Endothelial cell of hepatic sinusoid (primary cell): Measurements from ENCODE around the gene COMMD4.

Experiments used
- in situ Hi-C: cut with HindIII; loops from 2 replicates; pipeline ENCODE4 v1.10.0; 2017; ENCODE audit warnings: low sequenced_read_pairs

COMMD4 gene

DNA sequence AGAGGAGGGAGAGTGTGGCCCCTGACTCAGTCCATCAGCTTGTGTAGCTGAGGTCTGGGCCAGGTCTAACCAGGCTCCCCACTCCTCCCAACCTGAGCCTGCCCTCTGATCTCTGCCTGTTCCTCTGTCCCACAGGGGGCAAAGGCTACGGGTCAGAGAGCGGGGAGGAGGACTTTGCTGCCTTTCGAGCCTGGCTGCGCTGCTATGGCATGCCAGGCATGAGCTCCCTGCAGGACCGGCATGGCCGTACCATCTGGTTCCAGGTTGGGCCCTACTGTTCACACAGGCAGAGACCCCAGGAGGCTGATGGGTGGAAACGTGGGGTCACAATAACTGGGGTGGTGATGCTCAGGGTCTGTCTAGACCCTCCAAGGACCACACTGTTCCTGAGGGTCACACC is 17.7 kb downstream of the COMMD4 start:
- in situ Hi-C loops = no loop called here

DNA sequence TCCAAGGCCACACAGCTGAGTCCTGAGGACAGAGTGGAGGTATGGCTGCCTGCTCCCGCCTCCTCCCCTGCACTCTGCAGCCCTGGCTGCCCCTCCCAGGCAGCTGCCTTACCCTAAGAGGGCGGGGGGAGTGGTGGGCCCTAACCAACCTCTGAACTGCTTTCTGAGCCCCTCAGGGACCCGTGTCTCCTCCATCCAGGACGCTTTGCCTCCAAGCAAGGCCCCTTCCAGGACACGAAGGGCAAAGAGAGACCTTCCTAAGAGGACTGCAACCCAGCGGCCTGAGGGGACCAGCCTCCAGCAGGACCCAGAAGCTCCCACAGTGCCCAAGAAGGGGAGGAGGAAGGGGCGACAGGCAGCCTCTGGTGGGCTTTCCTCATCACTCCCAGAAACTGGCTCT is 18.6 kb downstream of the COMMD4 start:
- in situ Hi-C loops = no loop called here

- in situ Hi-C loops = no loop called here
Observed at GRCh38 chr15:75355369-75355768, 19.5 kb downstream of the COMMD4 start.

GRCh38 chr15:75356006-75356405 is 20.1 kb downstream of the COMMD4 start:
- in situ Hi-C loops = no loop called here

DNA sequence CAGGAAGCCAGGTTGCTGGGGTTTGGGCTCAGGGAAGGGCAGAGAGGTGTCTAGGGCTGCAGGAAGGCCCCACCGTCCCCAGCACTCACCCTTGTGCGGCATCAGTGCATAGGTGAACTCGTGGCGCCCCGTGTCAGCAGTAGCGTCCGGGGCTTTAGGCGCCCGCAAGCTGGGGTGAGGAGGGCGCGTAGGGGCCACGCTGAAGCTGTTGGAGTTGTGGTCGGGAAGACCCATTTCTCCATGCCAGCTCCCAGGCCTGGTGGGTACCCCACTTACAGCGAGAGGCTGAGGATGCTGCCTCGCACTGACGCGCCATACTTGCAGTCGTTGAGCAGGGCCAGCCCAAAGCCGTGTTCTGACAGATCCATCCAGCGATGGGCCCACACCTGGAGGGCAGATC is 20.7 kb downstream of the COMMD4 start:
- in situ Hi-C loops = no loop called here

DNA sequence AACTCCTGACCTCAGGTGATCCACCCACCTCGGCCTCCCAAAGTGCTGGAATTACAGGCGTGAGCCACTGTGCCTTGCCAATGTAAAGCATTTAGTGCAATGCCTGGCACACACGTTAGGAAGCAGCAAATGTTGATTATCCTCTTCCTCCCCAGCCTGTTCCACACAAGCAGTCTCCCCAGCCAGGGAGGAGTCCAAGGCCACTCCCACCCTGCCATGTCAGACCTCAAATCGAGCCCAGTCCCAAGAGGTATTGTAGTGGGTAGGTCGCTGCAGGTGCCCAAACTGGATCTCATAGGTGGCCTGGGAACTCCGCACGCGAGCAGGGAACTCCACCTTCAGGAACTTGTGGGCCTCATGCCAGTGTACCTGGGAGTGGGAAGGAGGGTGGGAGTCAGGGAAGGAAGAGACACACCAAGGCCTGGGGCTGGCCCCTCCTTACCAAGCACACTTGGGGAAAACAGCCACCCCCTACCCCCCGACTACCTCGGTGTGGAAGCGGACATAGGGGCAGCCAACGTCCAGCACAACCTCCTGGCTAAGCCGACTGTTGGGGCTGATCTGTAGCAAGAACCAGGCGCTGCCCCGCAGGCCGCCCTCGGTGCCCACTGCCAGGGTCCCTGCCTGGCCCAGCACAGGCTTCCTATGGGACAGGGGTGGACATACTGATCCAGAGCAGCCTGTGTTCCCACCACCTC is 22.3 kb downstream of the COMMD4 start:
- in situ Hi-C loops = no loop called here

DNA sequence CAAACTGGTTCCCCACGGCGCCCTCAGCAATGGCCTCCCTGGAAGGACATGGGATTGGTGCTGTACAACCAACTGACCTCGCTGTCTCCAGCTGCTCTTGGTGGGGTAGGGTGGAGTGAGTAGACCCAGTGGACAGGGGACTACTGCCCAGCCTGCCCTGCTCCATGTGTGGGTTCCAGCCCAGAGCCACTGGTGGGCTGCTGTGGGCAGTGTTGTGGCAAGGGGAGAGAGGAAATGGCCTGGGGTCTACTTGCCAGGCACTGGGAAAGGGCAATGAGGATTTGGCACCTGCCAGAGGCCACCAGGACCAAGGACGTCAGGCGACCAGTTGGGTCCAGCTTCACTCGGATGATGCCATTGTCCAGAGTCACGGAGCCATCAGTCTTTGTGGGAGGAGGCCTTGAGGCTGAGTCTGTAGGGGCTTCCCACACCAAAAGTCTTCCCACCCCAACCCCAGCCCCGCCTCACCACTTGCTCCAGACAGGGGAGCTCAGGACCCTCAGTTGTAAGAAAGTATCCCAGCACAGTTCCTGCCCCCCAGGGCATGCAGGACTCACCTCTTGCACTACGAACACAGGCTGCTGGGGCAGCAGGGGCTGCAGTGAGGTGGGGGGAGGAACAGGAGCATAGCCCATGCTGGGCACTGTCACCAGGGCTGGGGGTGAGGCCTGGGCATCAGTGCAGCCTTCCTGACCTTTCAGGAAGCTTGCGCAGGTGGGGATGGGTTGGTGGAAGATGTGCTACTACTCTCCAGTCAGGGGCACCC is 23.1 kb downstream of the COMMD4 start:
- in situ Hi-C loops = no loop called here

DNA sequence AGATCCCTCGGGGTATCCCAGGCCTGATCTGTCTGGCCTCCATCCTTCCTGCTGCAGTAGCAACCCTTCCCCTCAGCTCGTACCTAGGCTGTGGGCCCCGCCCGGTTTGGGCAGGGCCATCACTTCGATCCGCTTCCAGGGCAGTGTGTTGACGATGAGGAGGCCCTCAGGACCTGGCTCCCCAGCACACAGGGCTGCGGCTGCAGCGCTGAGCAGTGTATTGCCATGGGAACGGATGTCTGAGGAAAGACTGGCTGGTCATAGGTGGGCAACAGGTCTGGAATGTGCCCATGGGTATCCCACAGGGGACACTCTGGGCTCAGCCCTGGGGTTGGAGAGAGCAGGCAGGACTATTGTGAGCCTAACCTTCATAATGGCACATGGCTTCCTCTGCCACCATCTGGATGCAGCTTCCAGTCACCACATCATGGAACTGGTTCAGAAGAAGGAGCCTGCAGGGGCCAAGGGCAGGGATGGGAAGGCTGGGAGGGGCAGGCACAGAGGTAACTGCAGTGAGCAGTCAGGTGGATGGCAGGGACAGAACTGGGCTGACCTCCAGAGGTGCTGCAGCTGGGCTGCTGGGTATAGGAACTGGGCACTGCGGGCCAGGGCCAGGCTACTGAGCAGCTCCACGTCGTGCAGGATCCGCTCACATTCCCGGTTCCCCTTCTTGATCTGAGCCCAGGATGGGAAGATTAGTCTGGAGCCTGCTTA is 23.8 kb downstream of the COMMD4 start:
- in situ Hi-C loops = no loop called here

DNA sequence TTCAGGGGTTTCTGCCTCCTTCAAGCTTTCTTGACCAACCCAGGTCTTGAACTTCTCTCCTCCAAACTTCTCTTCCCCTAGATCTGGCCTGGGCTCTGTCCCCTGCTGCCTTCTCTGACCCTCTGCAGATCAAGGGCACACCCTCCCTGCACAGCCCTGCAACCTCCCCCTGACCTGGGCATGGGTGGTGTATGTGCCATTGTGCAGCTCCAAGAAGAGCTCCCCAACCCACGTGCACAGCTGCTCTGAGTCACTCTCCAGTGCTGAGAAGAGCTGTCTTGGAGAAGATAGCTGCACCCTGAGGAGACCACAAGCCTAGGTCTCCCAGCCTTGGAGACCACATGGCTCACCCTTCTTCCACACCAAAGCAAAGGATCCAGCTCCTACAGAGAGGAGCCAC is 24.5 kb downstream of the COMMD4 start:
- in situ Hi-C loops = no loop called here

- in situ Hi-C loops = no loop called here
Observed at GRCh38 chr15:75360856-75361255, 25.0 kb downstream of the COMMD4 start.

DNA sequence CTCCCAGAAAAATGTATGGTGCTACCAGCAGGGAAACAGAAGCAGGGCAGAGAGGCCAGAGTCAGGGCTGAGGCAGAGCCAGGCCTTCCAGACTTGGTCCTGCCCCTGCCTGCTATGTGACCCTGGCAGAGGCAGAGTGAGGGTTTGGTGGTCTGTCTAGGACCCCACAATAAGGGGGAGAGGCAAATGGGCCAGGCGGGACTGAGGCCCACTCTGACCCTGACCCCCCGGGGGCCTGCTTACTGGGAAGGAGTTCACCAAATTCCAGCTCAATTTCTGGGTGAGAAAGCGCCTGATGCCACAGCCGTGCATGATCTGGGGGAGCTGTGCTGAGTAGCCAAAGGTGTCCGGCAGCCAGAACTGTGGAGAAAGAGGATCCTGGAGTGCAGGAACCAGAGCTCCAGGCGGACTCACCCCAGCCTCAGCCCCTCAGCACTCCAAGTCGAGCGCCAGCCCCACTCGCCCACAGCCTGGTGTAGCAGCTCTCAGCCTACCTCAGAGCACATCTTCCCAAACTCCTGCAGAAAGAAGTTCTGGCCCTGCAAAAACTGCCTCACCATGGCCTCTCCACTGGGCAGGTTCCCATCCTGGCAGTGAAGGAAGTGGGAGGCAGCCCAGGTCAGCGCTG is 25.6 kb downstream of the COMMD4 start:
- in situ Hi-C loops = no loop called here

- in situ Hi-C loops = no loop called here
Observed at GRCh38 chr15:75361989-75362641, 26.3 kb downstream of the COMMD4 start.

DNA sequence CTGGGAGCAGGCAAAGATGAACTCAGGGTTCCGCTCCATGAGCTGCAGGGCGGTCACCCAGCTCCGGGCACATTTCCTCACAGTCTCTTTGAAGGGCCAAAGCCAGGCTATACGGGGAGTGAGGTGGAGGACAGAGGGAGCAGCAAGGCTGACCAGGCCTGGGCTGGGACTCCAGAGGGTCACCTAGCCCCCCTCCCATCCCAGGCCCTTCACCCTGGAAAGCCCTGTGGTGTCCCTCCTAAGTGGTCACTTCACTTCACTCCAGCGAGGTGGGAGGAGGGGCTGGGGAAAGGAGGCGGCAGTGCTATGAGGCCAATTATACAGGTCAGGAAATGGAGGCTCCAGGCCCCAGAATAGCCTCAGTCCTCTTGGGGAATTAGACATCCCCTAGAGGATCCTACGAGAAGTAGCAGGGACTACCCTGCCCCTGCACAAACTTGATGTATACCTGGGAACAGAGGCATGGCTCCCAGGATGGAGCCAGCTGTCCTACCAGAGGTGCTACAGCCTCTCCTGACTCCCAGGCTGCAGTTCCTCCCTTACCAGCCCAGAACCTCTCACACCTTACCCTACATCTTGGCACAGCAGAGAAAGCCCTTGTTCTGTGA is 26.9 kb downstream of the COMMD4 start:
- in situ Hi-C loops = no loop called here

DNA sequence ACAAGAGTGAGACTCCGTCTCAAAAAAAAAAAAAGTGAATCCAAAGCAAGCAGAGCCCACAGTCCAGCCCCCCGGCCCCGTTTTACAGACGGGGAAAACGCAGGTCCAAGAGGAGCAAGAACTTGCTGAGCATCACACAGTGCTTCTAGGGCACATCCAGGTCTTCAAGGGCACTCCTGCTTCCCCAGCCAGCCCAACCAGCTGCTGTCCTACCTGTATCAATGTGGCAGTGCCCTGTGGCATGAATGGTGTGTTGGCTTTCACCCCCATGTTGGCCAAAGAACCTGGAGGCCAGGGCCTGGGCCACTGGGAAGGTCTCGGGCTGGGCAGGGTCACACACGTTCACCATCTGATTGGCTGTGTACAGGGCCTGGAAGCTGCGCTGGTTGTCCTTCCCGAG is 27.9 kb downstream of the COMMD4 start:
- in situ Hi-C loops = no loop called here

DNA sequence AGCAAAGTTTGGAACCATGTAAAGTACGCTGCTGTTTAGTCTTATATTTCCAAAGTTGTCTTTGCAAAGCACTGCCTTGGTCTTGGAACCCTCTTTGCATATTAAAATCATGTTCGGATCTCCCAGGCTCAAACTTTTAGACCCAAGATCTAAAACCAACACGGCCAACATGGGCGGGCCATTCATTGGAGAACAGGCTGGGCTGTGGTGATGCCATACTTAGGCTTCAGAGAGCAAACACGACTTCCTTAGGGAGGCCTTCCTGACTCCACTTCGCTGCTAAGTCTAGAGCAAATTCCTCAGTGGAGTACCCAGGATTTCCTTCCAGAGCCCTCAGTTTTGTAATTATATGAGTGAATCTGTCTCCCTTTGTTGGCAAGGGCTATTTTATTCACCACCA is 29.0 kb downstream of the COMMD4 start:
- in situ Hi-C loops = no loop called here

DNA sequence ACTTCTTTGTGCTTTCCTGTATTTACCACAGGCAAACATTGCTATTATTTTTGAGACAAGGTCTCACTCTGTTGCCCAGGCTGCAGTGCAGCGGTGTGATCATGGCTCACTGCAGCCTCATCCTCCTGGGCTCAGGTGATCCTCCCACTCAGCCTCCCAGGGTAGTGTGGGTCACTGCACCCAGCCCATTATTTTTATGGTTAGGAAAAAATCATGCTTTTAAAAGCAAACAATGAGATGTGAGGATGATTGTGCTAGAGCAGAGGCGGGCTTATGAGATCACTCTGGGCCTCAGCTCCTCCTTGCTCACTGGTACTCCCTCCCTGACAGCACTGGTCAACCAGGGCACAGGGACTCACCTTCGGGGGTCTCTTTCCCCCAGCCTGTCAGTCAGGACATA is 30.3 kb downstream of the COMMD4 start:
- in situ Hi-C loops = no loop called here

- in situ Hi-C loops = no loop called here
Observed at GRCh38 chr15:75367006-75367405, 31.1 kb downstream of the COMMD4 start.

GRCh38 chr15:75367406-75367912 is 31.6 kb downstream of the COMMD4 start:
- in situ Hi-C loops = no loop called here

- in situ Hi-C loops = no loop called here
Observed at GRCh38 chr15:75367913-75368688, 32.2 kb downstream of the COMMD4 start, which contains the start of gene MAN2C1. MAN2C1 (minus strand) TSS chr15:75368607; CDS start chr15:75368583, 24 bp downstream.
